K562 treated with DMSO at 1 percent for 12 hours (cell line): ENCODE data around the gene HDDC2. TPM values are rescaled to one million over a fixed set of nuclear protein-coding genes. Genes with fewer than 3 reads are reported as not detected.

Source experiments
- total RNA-seq: library from RNA; unstranded; fragments of 300-600 nt; gene quantifications from 2 replicates; pipeline ENCODE4 v1.2.3, GENCODE V29; 2022; ENCODE audit not compliant: insufficient read depth

HDDC2 gene, protein sequence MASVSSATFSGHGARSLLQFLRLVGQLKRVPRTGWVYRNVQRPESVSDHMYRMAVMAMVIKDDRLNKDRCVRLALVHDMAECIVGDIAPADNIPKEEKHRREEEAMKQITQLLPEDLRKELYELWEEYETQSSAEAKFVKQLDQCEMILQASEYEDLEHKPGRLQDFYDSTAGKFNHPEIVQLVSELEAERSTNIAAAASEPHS
- 98.9 and 121 TPM in 2 replicates for total RNA-seq

GRCh38 chr6:125301435-125302391 is at the start of gene HDDC2:
TSS of gene HDDC2 (minus strand) at chr6:125301967. CDS start at chr6:125301932, 35 bp downstream.

Other genes with a start within 250 kb of the HDDC2 start
- gene TPD52L1, start 148.2 kb downstream of the HDDC2 start, total RNA-seq = 108 and 112 TPM in 2 replicates